Neural cell (in vitro differentiated cells): ENCODE data around the gene FRMD4A. TPM values are rescaled to one million over a fixed set of nuclear protein-coding genes. Genes with fewer than 3 reads are reported as not detected.

Source experiments
- H2AFZ ChIP-seq: fragments of 200-600, 300-800 bp; sonication (generic), shearing (Covaris generic); 2 replicates; pipeline ENCODE4 v1.6.0; 2014; ENCODE audit warnings: low read depth, mild to moderate bottlenecking, antibody characterized with exemption, low read length, moderate library complexity
- H3F3A ChIP-seq: fragments of 200-600 bp; shearing (Covaris generic); 2 replicates; pipeline ENCODE4 v1.6.1; 2016; ENCODE audit warnings: mild to moderate bottlenecking, moderate library complexity, mixed read lengths, antibody characterized with exemption, low read length; ENCODE audit not compliant: insufficient read depth, poor library complexity, severe bottlenecking
- H3K27ac ChIP-seq: fragments of 200-600, 300-800 bp; sonication (generic), shearing (Covaris generic); 2 replicates; pipeline ENCODE4 v1.5.1; 2014; ENCODE audit warnings: mild to moderate bottlenecking, low read length, moderate library complexity
- H3K27me3 ChIP-seq: fragments of 300-800, 200-600 bp; sonication (generic), shearing (Covaris generic); 2 replicates; pipeline ENCODE4 v1.6.0; 2014; ENCODE audit warnings: mild to moderate bottlenecking, low read depth, low read length, moderate library complexity; ENCODE audit not compliant: insufficient read depth
- H3K36me3 ChIP-seq: fragments of 300-800, 200-600 bp; sonication (generic), shearing (Covaris generic); 2 replicates; pipeline ENCODE4 v1.5.1; 2014; ENCODE audit warnings: mild to moderate bottlenecking, antibody characterized with exemption, low read length, moderate library complexity; ENCODE audit not compliant: insufficient read depth
- H3K4me2 ChIP-seq: fragments of 300-800, 200-600 bp; sonication (generic), shearing (Covaris generic); 2 replicates; pipeline ENCODE4 v1.6.0; 2014; ENCODE audit warnings: mild to moderate bottlenecking, low read length
- H3K4me3 ChIP-seq: fragments of 300-800, 200-600 bp; sonication (generic), shearing (Covaris generic); 2 replicates; pipeline ENCODE4 v1.5.1; 2014; ENCODE audit warnings: mild to moderate bottlenecking, low read length, moderate library complexity
- H3K79me2 ChIP-seq: fragments of 200-600 bp; shearing (Covaris generic); replicated peaks from 2 replicates; pipeline ENCODE4 v1.6.0; 2014; ENCODE audit warnings: mild to moderate bottlenecking, low read length, moderate library complexity; ENCODE audit not compliant: insufficient read depth
- H3K9ac ChIP-seq: fragments of 300-800, 200-600 bp; sonication (generic), shearing (Covaris generic); 2 replicates; pipeline ENCODE4 v1.6.1; 2016; ENCODE audit warnings: mild to moderate bottlenecking, low read length, mixed read lengths
- H3K9me2 ChIP-seq: fragments of 200-600 bp; shearing (Covaris generic); 2 replicates; pipeline ENCODE4 v1.6.1; 2016; ENCODE audit warnings: mild to moderate bottlenecking, low read length, mixed read lengths; ENCODE audit not compliant: insufficient read depth
- H3K9me3 ChIP-seq: fragments of 200-600, 300-800 bp; sonication (generic), shearing (Covaris generic); 2 replicates; pipeline ENCODE4 v1.6.1; 2016; ENCODE audit warnings: mild to moderate bottlenecking, mixed run types, low read length, moderate library complexity, mixed read lengths
- H4K20me1 ChIP-seq: fragments of 200-600 bp; shearing (Covaris generic); 2 replicates; pipeline ENCODE4 v1.6.1; 2016; ENCODE audit warnings: mild to moderate bottlenecking, mixed run types; ENCODE audit not compliant: insufficient read depth
- EP300 ChIP-seq: fragments of 450-650 bp; conservative IDR thresholded peaks from 2 replicates; pipeline ENCODE4 v1.6.1; 2014; ENCODE audit warnings: antibody characterized with exemption, mild to moderate bottlenecking, moderate library complexity; ENCODE audit not compliant: poor library complexity, severe bottlenecking
- EZH2 ChIP-seq: fragments of 200-600, 300-800 bp; shearing (Covaris generic), sonication (generic); IDR thresholded peaks from 2 replicates; pipeline ENCODE4 v1.6.1; 2014; ENCODE audit warnings: antibody characterized with exemption, low read length, borderline replicate concordance, mild to moderate bottlenecking; ENCODE audit not compliant: insufficient read depth, poor library complexity, severe bottlenecking
- MXI1 ChIP-seq: fragments of 450-650 bp; conservative IDR thresholded peaks from 2 replicates; pipeline ENCODE4 v1.6.1; 2014; ENCODE audit warnings: antibody characterized with exemption, mild to moderate bottlenecking; ENCODE audit not compliant: poor library complexity, severe bottlenecking
- POLR2AphosphoS5 ChIP-seq: IDR thresholded peaks from 2 replicates; pipeline ENCODE4 v1.6.1; 2012
- RAD21 ChIP-seq: fragments of 450-650 bp; conservative IDR thresholded peaks from 2 replicates; pipeline ENCODE4 v1.6.1; 2014; ENCODE audit warnings: antibody characterized with exemption, mild to moderate bottlenecking, moderate library complexity
- REST ChIP-seq: IDR thresholded peaks from 2 replicates; pipeline ENCODE4 v1.6.1; 2012; ENCODE audit warnings: borderline replicate concordance
- SMC3 ChIP-seq: fragments of 450-650 bp; conservative IDR thresholded peaks from 2 replicates; pipeline ENCODE4 v1.6.1; 2014; ENCODE audit warnings: antibody characterized with exemption, mild to moderate bottlenecking, moderate library complexity; ENCODE audit not compliant: poor library complexity
- polyA plus RNA-seq: library from polyadenylated mRNA; depleted of rRNA; stranded (reverse); fragments of >200 nt; gene quantifications from 2 replicates; pipeline ENCODE4 v1.2.3, GENCODE V29; 2014
- TF ChIP-seq, protein P1 (sequence below): fragments of 450-650 bp; IDR thresholded peaks from 2 replicates; pipeline ENCODE4 v1.5.1; 2014; ENCODE audit warnings: antibody characterized with exemption, mild to moderate bottlenecking, moderate library complexity; ENCODE audit not compliant: poor library complexity, severe bottlenecking

FRMD4A gene
- polyA plus RNA-seq, 1 donor from 2014 or later: 36.5 TPM

DNA sequence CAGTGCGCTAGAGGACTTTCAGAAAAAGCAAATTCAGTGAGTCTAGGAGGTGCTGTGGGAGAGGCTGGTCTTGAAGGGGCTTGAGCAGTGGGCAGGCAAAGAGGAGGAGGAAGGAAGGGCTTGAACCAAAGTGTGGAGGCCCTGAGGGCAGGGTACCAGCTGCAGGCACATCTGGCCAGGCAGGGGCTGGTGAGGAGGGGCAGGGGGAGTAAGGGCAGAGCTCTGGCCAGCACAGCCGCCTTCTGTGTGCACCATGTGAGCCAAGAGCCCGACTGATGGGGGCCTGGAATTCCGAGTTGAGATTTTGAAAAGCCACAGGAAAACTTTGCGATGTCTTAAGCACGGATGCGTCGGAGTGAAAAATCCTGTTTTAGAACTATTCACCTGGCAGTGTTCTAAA is 669.5 kb downstream of the FRMD4A start:
- TF ChIP-seq SMC3 (no peak), POLR2AphosphoS5 (no peak)
- H3K36me3 ChIP-seq: no peaks in the 10 kb centered on the region
- no peaks in the 10 kb centered on the region for H4K20me1 ChIP-seq
- no peaks in the 10 kb centered on the region for H3F3A ChIP-seq
- no peaks in the 10 kb centered on the region for H3K27me3 ChIP-seq
- no peak overlapping the region for H3K4me2 ChIP-seq
- H3K27ac ChIP-seq: no peak overlapping the region
- H3K9ac ChIP-seq: no peak overlapping the region
- H3K9me3 ChIP-seq: no peaks in the 10 kb centered on the region
- no peaks in the 10 kb centered on the region for H3K9me2 ChIP-seq
- H3K79me2 ChIP-seq: no peaks in the 10 kb centered on the region
- H3K4me3 ChIP-seq: no peak overlapping the region
- H2AFZ ChIP-seq: no peak overlapping the region

- Histone ChIP-seq H3K79me2 (no peaks in the 10 kb centered on the region), H3K4me3 (no peak overlapping the region), H3K9ac (no peak overlapping the region), H3K9me3 (no peaks in the 10 kb centered on the region), H3F3A (no peaks in the 10 kb centered on the region), H4K20me1 (no peaks in the 10 kb centered on the region), H3K27ac (no peak overlapping the region), H3K9me2 (no peaks in the 10 kb centered on the region), H3K36me3 (no peaks in the 10 kb centered on the region), H3K4me2 (no peak overlapping the region), H2AFZ (no peak overlapping the region), H3K27me3 (no peaks in the 10 kb centered on the region)
- no peak for TF ChIP-seq SMC3
- TF ChIP-seq, protein P1, sequence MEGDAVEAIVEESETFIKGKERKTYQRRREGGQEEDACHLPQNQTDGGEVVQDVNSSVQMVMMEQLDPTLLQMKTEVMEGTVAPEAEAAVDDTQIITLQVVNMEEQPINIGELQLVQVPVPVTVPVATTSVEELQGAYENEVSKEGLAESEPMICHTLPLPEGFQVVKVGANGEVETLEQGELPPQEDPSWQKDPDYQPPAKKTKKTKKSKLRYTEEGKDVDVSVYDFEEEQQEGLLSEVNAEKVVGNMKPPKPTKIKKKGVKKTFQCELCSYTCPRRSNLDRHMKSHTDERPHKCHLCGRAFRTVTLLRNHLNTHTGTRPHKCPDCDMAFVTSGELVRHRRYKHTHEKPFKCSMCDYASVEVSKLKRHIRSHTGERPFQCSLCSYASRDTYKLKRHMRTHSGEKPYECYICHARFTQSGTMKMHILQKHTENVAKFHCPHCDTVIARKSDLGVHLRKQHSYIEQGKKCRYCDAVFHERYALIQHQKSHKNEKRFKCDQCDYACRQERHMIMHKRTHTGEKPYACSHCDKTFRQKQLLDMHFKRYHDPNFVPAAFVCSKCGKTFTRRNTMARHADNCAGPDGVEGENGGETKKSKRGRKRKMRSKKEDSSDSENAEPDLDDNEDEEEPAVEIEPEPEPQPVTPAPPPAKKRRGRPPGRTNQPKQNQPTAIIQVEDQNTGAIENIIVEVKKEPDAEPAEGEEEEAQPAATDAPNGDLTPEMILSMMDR: no peak
These were observed 670.2 kb downstream of the FRMD4A start for GRCh38 chr10:13660551-13660920.

- Histone ChIP-seq H3F3A (no peaks in the 10 kb centered on the region), H3K27ac (no peak overlapping the region), H3K27me3 (no peaks in the 10 kb centered on the region), H3K36me3 (no peaks in the 10 kb centered on the region), H4K20me1 (no peaks in the 10 kb centered on the region), H3K9me2 (no peaks in the 10 kb centered on the region), H2AFZ (no peak overlapping the region), H3K4me2 (no peak overlapping the region), H3K4me3 (no peak overlapping the region), H3K9ac (no peak overlapping the region), H3K79me2 (no peaks in the 10 kb centered on the region), H3K9me3 (no peaks in the 10 kb centered on the region)
- TF ChIP-seq SMC3: peak; percentile 78
- no peak for TF ChIP-seq EZH2
- no peak for TF ChIP-seq POLR2AphosphoS5
- TF ChIP-seq REST: no peak
- peak; percentile 74 for TF ChIP-seq RAD21
- no peak for TF ChIP-seq MXI1
- TF ChIP-seq EP300: no peak
- TF ChIP-seq, protein P1: peak; percentile 76
These were observed 670.7 kb downstream of the FRMD4A start for GRCh38 chr10:13659887-13660550.
